Measurements from ENCODE around the gene EML6.
A peak's percentile ranks its signal among the peaks of the same experiment; 100 is the strongest.

The EML6 gene

GRCh38 chr2:54950811-54951210, 227.3 kb downstream of the EML6 start:
- DNase-seq, result no peak

DNA sequence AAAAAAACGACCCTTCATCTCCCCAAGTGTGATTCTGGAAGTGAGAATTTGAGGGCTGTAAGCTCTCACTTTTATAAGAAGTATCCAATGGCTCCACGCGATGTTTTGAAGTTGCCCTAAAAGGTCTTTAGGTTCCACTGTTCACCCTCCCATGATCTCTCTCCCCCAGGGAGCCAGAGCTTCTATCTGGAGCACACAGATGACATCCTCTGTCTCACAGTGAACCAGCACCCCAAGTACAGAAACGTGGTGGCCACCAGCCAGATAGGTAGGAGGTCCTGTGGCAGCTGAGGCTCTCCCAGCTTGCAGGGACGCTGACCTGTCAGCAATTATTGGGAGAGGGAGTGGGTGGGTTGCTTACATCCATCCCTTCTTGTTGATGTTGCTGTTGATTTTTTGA, 229.0 kb downstream of the EML6 start:
- DNase-seq, result no peak

GRCh38 chr2:54952978-54953456, 229.6 kb downstream of the EML6 start:
- no peak for DNase-seq

DNA sequence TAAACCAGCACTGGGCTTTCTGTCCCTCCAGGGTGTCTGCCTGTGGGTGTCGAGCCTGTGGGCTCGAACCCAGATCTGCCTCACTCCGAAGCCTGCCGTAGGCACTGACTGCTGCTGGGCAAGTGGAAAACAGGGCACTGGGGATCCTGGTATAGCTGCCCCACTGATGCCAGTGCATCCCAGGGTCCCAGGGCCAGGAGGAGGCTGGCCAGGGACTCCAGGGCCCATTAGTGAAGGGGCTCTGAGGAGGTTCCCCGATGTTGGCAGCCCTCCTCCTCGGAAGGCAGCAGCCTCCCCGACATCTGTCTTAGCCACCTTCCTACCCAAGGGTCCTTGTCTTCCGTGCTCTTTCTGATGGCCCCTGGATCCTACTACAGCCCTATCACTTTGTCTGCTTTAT, 230.7 kb downstream of the EML6 start:
- no peak for DNase-seq

DNA sequence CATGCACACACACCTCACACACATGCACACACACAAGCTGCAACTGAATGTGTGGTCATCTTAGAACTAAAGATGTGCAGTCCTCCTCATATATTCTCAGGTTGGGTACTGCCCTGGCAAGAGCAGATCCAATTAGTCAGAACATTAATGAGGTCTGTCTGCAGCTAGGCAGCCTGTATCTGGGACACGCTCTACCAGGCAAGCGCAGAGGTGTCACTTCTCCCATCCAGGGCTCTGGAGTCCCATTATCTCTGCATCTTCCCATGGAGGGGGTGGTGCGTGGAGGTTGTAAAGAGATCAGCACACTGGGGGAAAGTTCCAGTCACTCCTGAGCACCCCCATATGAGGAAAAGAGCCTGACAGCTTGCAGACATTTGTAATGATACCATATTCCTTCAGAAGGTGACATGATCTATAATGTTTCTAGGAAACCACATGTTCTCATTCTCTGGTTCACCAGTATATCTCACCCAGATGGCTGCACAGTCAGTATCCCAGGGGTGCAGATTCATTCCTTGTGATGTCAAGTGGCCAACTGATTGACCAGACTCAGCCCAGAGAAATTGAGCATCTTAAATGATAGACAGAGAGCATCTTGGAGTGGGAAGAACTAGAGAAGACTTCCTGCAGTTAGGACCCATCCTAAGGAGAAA, 231.4 kb downstream of the EML6 start:
- DNase-seq, result no peak

DNA sequence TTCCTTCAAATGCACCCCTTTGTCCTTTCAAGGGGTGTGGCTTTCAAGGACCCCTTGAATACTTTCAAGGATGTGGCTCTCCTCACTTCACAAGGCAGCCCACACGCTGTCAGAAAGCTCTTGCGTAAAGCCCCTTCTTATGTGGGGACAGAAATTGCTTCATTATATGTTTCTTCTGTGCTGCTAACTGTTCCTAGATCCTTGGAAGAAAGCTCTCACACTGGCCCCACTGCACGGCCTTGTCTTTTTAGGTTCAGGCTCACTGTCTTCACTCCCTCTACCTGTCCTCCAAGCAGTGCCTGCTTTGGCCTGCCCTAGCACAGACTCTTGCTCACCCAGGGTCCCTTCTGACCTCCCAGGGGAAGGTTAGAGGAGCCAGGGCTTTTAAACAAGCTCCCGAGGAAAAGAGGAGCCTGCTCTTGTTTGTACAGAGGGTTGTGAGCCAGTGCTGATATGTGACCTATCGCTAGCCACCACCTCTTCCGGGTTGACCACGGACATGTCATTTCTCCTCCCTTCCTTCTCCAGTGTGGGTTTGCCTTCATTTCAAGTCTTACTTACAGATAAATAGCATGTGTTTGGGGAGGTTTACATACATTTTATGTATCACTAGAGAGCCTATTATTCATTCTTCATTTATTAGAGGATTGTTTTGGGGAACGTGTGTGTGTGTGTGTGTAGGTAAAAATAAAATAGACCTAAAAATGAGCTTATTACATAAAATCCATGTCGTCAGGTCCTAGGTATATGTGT, 232.1 kb downstream of the EML6 start:
- DNase-seq, result no peak

DNA sequence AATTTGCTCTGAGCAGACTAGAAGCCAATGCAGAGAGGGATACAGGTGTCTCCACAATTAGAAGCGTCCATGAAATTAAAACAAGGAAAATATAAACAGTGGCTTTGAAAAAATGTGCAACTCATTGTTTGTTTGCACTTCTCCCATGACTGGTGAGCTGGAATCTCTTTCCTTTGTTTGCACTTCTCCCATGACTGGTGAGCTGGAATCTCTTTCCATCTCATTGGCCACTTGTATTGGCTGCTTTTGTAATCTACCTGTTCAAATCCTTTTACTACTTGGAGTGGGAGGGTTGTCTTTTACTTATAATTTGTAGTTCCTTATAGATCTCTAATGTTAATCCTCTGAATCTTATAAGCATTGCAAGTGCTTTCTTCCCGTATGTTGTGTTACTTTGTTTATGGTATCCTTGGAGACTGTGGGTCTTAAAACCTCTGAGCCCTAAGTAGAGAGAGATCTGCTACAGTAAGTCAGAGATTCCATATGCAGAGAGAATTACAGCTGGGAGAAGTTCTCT, 232.7 kb downstream of the EML6 start:
- peak; percentile 28 for DNase-seq

DNA sequence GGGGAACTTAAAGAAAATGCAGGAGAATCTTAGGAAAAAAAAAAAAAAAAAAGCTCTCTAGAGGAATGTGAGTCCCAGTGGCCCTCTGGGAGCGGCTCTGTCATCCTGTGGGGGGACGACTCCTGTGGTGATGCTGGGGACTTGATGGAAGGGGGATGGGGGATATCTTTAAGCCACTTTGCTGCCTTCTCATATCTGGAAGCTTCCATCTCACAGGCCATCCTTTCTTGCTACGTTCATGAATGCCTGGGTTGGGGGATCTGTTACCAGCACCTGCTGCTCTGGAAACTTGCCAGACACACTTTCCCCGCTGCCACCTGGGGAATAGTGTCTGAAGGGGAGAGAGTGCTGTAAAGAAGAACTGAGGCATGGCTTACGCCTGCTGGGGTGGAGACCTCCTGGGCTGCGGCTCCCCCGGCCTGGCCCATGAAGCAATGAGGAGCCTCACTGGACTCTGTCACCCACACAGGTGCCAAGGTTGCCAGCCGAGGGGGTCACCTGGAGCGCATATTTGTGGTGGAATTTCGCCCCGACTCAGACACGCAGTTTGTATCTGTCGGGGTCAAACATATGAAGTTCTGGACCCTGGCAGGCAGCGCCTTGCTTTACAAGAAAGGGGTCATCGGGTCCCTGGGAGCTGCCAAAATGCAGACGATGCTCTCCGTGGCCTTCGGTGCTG, 234.0 kb downstream of the EML6 start:
- DNase-seq, result peak; percentile 93

DNA sequence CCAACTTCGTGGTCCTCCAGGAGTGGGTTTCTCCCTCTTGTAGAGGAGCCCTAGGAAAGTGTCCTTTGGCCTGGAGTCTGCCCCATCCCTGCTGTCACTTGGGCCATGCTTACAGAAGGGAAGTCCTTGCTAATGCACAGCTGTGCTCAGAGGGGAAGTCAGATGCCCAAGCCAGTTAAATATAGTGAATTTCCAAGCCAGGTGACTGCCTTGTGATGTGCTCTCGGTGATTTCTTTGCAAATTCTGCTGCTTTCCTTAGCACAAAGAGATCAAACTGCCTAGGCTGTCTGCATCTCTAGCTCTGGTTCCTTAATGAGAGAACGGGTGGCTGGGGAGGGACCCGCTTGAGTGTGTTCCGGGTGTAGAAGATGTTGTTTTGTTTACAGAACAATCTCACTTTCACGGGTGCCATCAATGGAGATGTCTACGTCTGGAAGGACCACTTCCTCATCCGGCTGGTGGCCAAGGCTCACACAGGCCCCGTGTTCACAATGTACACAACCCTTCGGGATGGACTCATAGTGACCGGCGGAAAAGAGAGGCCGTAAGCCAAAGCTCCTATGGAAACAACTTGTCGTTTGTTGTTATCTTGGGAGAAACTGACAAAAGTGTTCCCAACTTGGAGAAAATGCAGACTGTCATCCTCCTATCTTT, 235.4 kb downstream of the EML6 start:
- no peak for DNase-seq

GRCh38 chr2:54960164-54960563, 236.7 kb downstream of the EML6 start:
- DNase-seq, result no peak

GRCh38 chr2:54962511-54962910, 239.0 kb downstream of the EML6 start:
- DNase-seq, result no peak

DNA sequence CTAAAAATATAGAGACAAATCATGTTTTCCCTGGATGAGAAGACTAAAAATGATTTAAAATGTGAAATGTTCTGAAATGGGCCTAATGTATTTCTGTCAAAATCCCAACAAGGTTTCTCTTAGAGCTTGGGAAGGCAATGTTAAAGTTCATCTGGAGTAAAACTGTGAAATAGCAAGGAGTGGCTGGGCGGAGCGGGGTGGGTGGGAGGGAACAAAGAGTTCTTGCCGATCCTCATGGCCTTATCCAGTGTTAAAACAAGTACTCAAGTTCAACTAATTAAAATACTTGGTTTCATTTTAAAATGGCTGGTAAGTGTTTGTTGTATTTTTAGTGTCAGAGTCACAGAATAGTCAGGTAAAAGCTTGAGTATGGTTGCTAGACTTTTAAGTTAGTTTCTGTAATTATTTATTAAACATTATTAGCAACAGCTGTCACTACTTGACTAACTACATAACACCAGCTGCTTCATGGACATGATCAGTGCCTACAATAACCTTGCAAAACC, 239.5 kb downstream of the EML6 start:
- no peak for DNase-seq

- DNase-seq, result no peak
Measured at GRCh38 chr2:54963476-54963875, 240.0 kb downstream of the EML6 start.

DNA sequence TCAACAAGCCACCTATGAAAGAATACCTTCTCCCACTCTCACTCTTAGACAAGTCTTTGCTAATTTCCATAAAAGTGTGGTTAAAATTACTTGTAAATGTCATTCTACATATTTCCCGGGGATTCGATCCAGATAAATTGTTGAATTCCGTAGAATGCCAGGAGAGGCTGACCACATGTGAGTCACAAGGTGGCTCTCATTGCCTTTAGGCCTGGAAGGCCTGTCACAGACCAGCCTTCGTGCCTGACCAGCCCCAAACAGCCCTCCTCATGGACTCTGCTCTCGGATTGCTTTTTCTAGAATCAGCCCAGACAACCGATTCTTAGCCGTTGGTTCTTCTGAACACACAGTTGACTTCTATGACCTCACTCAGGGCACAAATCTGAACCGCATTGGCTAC, 240.8 kb downstream of the EML6 start:
- no peak for DNase-seq

- DNase-seq, result no peak
Measured at GRCh38 chr2:54964816-54965215, 241.4 kb downstream of the EML6 start.

- no peak for DNase-seq
Measured at GRCh38 chr2:54965425-54965824, 242.0 kb downstream of the EML6 start.

DNA sequence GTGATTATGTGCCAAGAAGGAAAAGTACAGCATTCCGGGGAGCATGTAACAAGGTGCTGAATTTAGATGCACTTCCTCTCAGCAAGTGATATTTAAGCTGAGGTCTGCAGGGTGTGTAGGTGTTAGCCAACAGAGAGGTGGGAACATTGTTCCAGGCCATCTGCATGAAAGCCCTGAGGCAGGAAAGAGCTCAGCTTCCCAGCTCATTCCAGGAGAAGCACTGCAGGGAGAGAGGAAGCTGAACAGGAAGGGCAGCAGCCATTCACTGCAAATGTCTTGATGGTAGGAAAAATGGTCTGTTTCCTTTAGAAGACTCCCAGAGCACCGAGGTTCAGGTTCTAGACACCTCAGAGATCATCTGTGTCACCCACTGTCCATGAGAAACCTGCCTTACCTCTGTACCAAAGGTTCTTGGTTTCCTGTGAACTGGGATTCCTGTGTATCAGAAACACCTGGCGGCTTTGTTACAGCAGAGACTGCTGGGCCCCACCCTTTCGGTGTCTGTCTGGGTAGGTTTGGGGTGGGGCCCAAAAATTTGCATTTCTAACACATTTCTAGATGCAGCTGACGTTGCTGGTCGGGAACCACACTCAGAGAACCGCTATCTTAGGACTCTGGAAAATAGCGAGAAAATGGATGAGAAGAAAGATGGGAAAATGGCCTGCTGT, 242.8 kb downstream of the EML6 start:
- DNase-seq, result no peak

DNA sequence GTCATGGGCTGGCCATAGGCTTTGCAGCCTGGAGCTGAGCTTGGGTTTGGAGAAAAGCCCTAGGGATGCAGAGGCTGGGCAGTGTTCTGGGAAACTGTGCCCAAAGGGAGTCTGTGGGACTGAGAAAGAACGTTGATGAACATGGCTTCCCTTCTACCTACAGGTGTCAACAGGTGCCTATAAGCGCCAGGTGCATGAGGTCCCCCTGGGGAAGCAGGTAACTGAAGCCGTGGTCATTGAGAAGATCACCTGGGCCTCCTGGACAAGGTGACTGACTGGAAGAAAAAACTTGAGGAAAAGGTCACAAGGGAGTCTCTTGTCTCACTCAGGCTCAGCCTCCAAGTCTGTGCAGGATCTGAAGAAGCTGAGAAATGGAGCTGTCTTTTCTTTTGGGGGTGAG, 243.4 kb downstream of the EML6 start:
- DNase-seq, result no peak

DNA sequence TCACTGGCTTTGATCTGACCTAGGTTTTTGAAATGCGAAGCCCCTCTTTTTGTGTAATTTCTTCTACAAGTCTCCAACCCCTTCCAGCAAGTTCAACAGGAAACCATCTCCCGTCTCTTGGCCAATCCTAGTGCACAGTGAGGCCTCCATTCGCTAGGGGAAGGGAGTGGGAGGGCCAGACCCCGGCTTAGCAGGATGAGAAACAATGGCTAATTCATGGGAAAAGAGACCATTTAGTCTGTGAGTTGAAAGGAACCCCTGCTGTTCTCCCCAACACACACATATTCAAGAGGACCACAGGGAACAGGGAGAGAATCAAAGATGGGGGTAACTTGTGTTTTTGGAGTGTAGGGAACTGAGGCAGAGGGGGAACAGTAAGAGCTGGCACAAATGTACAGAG, 243.8 kb downstream of the EML6 start:
- no peak for DNase-seq

DNA sequence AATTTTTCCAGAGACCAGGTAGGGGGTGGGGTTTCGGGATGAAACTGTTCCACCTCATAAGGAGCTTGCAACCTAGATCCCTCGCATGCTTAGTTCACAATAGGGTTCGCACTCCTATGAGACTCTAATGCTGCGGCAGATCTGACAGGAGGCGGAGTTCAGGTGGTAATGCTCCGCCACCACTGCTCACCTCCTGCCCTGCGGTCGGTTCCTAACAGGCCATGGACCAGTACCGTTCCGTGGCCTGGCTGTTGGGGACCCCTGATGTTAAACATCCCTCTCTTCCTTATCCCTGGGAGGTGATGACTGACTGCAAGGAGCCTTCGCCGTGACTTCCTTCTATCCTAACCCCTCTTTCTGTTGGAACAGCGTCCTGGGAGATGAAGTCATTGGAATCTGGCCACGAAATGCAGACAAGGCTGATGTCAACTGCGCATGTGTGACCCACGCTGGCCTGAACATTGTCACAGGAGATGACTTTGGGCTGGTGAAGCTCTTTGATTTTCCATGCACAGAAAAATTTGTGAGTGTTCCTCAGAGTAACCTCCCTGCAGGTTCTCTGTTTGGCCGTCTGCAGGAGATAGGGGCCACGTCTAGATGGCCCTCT, 244.4 kb downstream of the EML6 start:
- no peak for DNase-seq

GRCh38 chr2:54968561-54969218, 245.2 kb downstream of the EML6 start:
- DNase-seq, result no peak

Data from NCI-H345 (cell line).